Measurements from ENCODE around the gene TP73. TPM values are rescaled to one million over a fixed set of nuclear protein-coding genes. Genes with fewer than 3 reads are reported as not detected.
A peak's percentile ranks its signal among the peaks of the same experiment; 100 is the strongest.

Gene TP73
- total and polyA plus RNA-seq, 4 experiments from 2014 or later, result 0.15 to 0.17 TPM; not detected in 2

- Mint-ChIP-seq H3K4me1 (peaks cover 0 to 7% (median 2%) of the 10 kb centered on the region in 4 donors), H3K27ac (no peak overlapping the region), H3K4me3 (no peak overlapping the region), H3K9me3 (no peaks in the 10 kb centered on the region), H3K27me3 (no peaks in the 10 kb centered on the region), H3K36me3 (peaks cover 35 to 56% of the 10 kb centered on the region in 2 donors)
- POLR2A ChIA-PET (ENCODE audit: partially characterized antibody), result no interaction called here
- CTCF ChIA-PET (ENCODE audit: partially characterized antibody), result interaction anchor here (1.1 kb wide), 1 partner anchor 23 kb away, joined by 3 read pairs; no protein-coding TSS in a partner anchor
- no peak overlapping the region for H3K27ac ChIP-seq (ENCODE audit: low read depth, low read length)
- H3K36me3 ChIP-seq (ENCODE audit: insufficient read depth, low read length), result peaks cover 29% of the 10 kb centered on the region
- no peak overlapping the region for H3K4me3 ChIP-seq (ENCODE audit: low read length in 2 of 2)
- H3K27me3 ChIP-seq (ENCODE audit: insufficient read depth, low read length), result no peaks in the 10 kb centered on the region
- no peaks in the 10 kb centered on the region for H3K4me1 ChIP-seq (ENCODE audit: insufficient read depth, low read length)
- no peak for DNase-seq
- intact Hi-C loops (cut with micrococcal nuclease), result no loop called here
- H3K9me3 ChIP-seq (ENCODE audit: control insufficient read depth in 1 of 2, low read length in 2 of 2), result no peaks in the 10 kb centered on the region
Measured at GRCh38 chr1:3641816-3642215, 10.5 kb upstream of the TP73 start.

GRCh38 chr1:3642919-3643675, 9.2 kb upstream of the TP73 start:
- peaks cover 18% of the 10 kb centered on the region for H3K36me3 ChIP-seq (ENCODE audit: insufficient read depth, low read length)
- H3K9me3 ChIP-seq (ENCODE audit: control insufficient read depth in 1 of 2, low read length in 2 of 2), result no peaks in the 10 kb centered on the region
- no peak for DNase-seq
- ChIA-PET CTCF (ENCODE audit: partially characterized antibody) (no interaction called here), POLR2A (ENCODE audit: partially characterized antibody) (no interaction called here)
- no peak overlapping the region for H3K27ac ChIP-seq (ENCODE audit: low read depth, low read length)
- no peaks in the 10 kb centered on the region for H3K27me3 ChIP-seq (ENCODE audit: insufficient read depth, low read length)
- H3K9me3 Mint-ChIP-seq, result no peaks in the 10 kb centered on the region
- H3K4me3 Mint-ChIP-seq, result no peak overlapping the region
- intact Hi-C loops (cut with micrococcal nuclease), result no loop called here
- no peaks in the 10 kb centered on the region for H3K27me3 Mint-ChIP-seq
- peaks cover 4% of the 10 kb centered on the region for H3K4me1 ChIP-seq (ENCODE audit: insufficient read depth, low read length)
- H3K4me1 Mint-ChIP-seq, result peaks cover 3 to 13% (median 7%) of the 10 kb centered on the region in 4 donors
- H3K4me3 ChIP-seq (ENCODE audit: low read length in 2 of 2), result no peak overlapping the region
- H3K27ac Mint-ChIP-seq, result no peak overlapping the region
- H3K36me3 Mint-ChIP-seq, result peaks cover 33 to 56% of the 10 kb centered on the region in 2 donors

GRCh38 chr1:3644273-3644672, 8.0 kb upstream of the TP73 start:
- H3K27me3 ChIP-seq (ENCODE audit: insufficient read depth, low read length), result no peaks in the 10 kb centered on the region
- intact Hi-C loops (cut with micrococcal nuclease), result no loop called here

GRCh38 chr1:3645247-3645646, 7.1 kb upstream of the TP73 start:
- H3K36me3 Mint-ChIP-seq, result peaks cover 29 to 50% of the 10 kb centered on the region in 2 donors

More at GRCh38 chr1:3644273-3644672, 8.0 kb upstream of the TP73 start:
- H3K27ac ChIP-seq (ENCODE audit: low read depth, low read length), result no peak overlapping the region
- H3K9me3 ChIP-seq (ENCODE audit: control insufficient read depth in 1 of 2, low read length in 2 of 2), result no peaks in the 10 kb centered on the region
- H3K36me3 Mint-ChIP-seq, result peaks cover 29 to 50% of the 10 kb centered on the region in 2 donors
- no peaks in the 10 kb centered on the region for H3K9me3 Mint-ChIP-seq
- ChIA-PET CTCF (ENCODE audit: partially characterized antibody) (no interaction called here), POLR2A (ENCODE audit: partially characterized antibody) (no interaction called here)
- H3K27ac Mint-ChIP-seq, result no peak overlapping the region
- peaks cover 16% of the 10 kb centered on the region for H3K4me1 ChIP-seq (ENCODE audit: insufficient read depth, low read length)
- H3K27me3 Mint-ChIP-seq, result no peaks in the 10 kb centered on the region
- H3K4me3 Mint-ChIP-seq, result no peak overlapping the region
- H3K36me3 ChIP-seq (ENCODE audit: insufficient read depth, low read length), result peaks cover 13% of the 10 kb centered on the region
- H3K4me1 Mint-ChIP-seq, result peaks cover 14 to 24% (median 17%) of the 10 kb centered on the region in 4 donors
- no peak for DNase-seq
- H3K4me3 ChIP-seq (ENCODE audit: low read length in 2 of 2), result no peak overlapping the region

GRCh38 chr1:3645666-3646355, 6.5 kb upstream of the TP73 start:
- DNase-seq, result no peak
- no peaks in the 10 kb centered on the region for H3K9me3 Mint-ChIP-seq
- H3K27ac Mint-ChIP-seq, result peak overlapping the region in 1 of 7 donors; percentile 37
- peaks cover 16 to 36% (median 23%) of the 10 kb centered on the region in 4 donors for H3K4me1 Mint-ChIP-seq
- intact Hi-C loops (cut with micrococcal nuclease), result no loop called here
- H3K4me3 Mint-ChIP-seq, result no peak overlapping the region
- peaks cover 30% of the 10 kb centered on the region for H3K4me1 ChIP-seq (ENCODE audit: insufficient read depth, low read length)
- no peak overlapping the region for H3K4me3 ChIP-seq (ENCODE audit: low read length in 2 of 2)
- peaks cover 3 to 4% of the 10 kb centered on the region in 2 donors for H3K27me3 Mint-ChIP-seq
- H3K36me3 ChIP-seq (ENCODE audit: insufficient read depth, low read length), result peaks cover 7% of the 10 kb centered on the region
- ChIA-PET POLR2A (ENCODE audit: partially characterized antibody) (no interaction called here), CTCF (ENCODE audit: partially characterized antibody) (interaction anchor here (1.1 kb wide), 1 partner anchor 24 kb away, joined by 3 read pairs; no protein-coding TSS in a partner anchor)
- H3K27ac ChIP-seq (ENCODE audit: low read depth, low read length), result no peak overlapping the region
- H3K36me3 Mint-ChIP-seq, result peaks cover 29 to 50% of the 10 kb centered on the region in 2 donors
- peaks cover 4% of the 10 kb centered on the region for H3K27me3 ChIP-seq (ENCODE audit: insufficient read depth, low read length)
- H3K9me3 ChIP-seq (ENCODE audit: control insufficient read depth in 1 of 2, low read length in 2 of 2), result no peaks in the 10 kb centered on the region

More at GRCh38 chr1:3645247-3645646, 7.1 kb upstream of the TP73 start:
- H3K27ac ChIP-seq (ENCODE audit: low read depth, low read length), result no peak overlapping the region
- Mint-ChIP-seq H3K27me3 (peaks cover 2% of the 10 kb centered on the region in 2 donors), H3K4me1 (peaks cover 16 to 31% (median 21%) of the 10 kb centered on the region in 4 donors), H3K9me3 (no peaks in the 10 kb centered on the region), H3K27ac (no peak overlapping the region), H3K4me3 (no peak overlapping the region)
- no peak overlapping the region for H3K4me3 ChIP-seq (ENCODE audit: low read length in 2 of 2)
- intact Hi-C loops (cut with micrococcal nuclease), result no loop called here
- H3K4me1 ChIP-seq (ENCODE audit: insufficient read depth, low read length), result peaks cover 24% of the 10 kb centered on the region
- H3K27me3 ChIP-seq (ENCODE audit: insufficient read depth, low read length), result no peaks in the 10 kb centered on the region
- CTCF ChIA-PET (ENCODE audit: partially characterized antibody), result no interaction called here
- DNase-seq, result no peak
- POLR2A ChIA-PET (ENCODE audit: partially characterized antibody), result no interaction called here
- H3K9me3 ChIP-seq (ENCODE audit: control insufficient read depth in 1 of 2, low read length in 2 of 2), result no peaks in the 10 kb centered on the region
- peaks cover 7% of the 10 kb centered on the region for H3K36me3 ChIP-seq (ENCODE audit: insufficient read depth, low read length)

GRCh38 chr1:3646596-3646995, 5.7 kb upstream of the TP73 start:
- peak overlapping the region in 1 of 7 donors; percentile 47 for H3K27ac Mint-ChIP-seq
- H3K4me1 Mint-ChIP-seq, result peaks cover 16 to 42% (median 28%) of the 10 kb centered on the region in 4 donors
- no peak overlapping the region for H3K27ac ChIP-seq (ENCODE audit: low read depth, low read length)
- POLR2A ChIA-PET (ENCODE audit: partially characterized antibody), result no interaction called here
- H3K27me3 Mint-ChIP-seq, result peaks cover 5 to 6% of the 10 kb centered on the region in 2 donors
- H3K4me3 ChIP-seq (ENCODE audit: low read length in 2 of 2), result no peak overlapping the region
- H3K36me3 Mint-ChIP-seq, result peaks cover 29 to 47% of the 10 kb centered on the region in 2 donors
- H3K4me3 Mint-ChIP-seq, result no peak overlapping the region
- no peaks in the 10 kb centered on the region for H3K9me3 Mint-ChIP-seq
- CTCF ChIA-PET (ENCODE audit: partially characterized antibody), result interaction anchor here (1.1 kb wide), 1 partner anchor 25 kb away, joined by 3 read pairs; no protein-coding TSS in a partner anchor
- no peak for DNase-seq
- no peaks in the 10 kb centered on the region for H3K9me3 ChIP-seq (ENCODE audit: control insufficient read depth in 1 of 2, low read length in 2 of 2)
- peaks cover 11% of the 10 kb centered on the region for H3K27me3 ChIP-seq (ENCODE audit: insufficient read depth, low read length)
- intact Hi-C loops (cut with micrococcal nuclease), result no loop called here
- H3K4me1 ChIP-seq (ENCODE audit: insufficient read depth, low read length), result peaks cover 37% of the 10 kb centered on the region
- H3K36me3 ChIP-seq (ENCODE audit: insufficient read depth, low read length), result peaks cover 7% of the 10 kb centered on the region

Data from CD4-positive, alpha-beta memory T cell (primary cell).